Fibroblast of lung (primary cell): ENCODE measurements around the gene CERS2. TPM values are rescaled to one million over a fixed set of nuclear protein-coding genes. Genes with fewer than 3 reads are reported as not detected.

Experiments used
- DNase-seq, 2 donors: peaks; one replicate each; pipeline versions ENCODE4 v3.0.0 to v3.0.0-alpha.2; 2010; ENCODE audit warnings: low read depth in 2 of 2
- H2AFZ ChIP-seq: 2 replicates; pipeline ENCODE4 v1.5.1; 2012; ENCODE audit warnings: low read length, control low read depth, inconsistent platforms
- H3K27ac ChIP-seq: 2 replicates; pipeline ENCODE4 v1.5.1; 2011; ENCODE audit warnings: low read length, control low read depth; ENCODE audit not compliant: insufficient read depth
- H3K27me3 ChIP-seq: 2 replicates; pipeline ENCODE4 v1.5.1; 2011; ENCODE audit warnings: mild to moderate bottlenecking, low read length; ENCODE audit not compliant: control insufficient read depth, insufficient read depth
- H3K36me3 ChIP-seq: 2 replicates; pipeline ENCODE4 v1.5.1; 2011; ENCODE audit warnings: low read length; ENCODE audit not compliant: control insufficient read depth, insufficient read depth
- H3K4me1 ChIP-seq: 2 replicates; pipeline ENCODE4 v1.5.1; 2011; ENCODE audit warnings: low read length; ENCODE audit not compliant: control insufficient read depth, insufficient read depth; ENCODE audit errors: extremely low read depth
- H3K4me2 ChIP-seq: 2 replicates; pipeline ENCODE4 v1.5.1; 2011; ENCODE audit warnings: low read length, control low read depth; ENCODE audit not compliant: insufficient read depth; ENCODE audit errors: extremely low read depth
- H3K4me3 ChIP-seq, 4 experiments: fragments of 200-600 bp in 1 of 4; sonication (generic) in 1 of 4; replicated peaks in 1 of 4; 2 replicates each; pipeline ENCODE4 v1.5.1; 2011 to 2016; ENCODE audit warnings: low read length in 4 of 4, low read depth in 3 of 4, mild to moderate bottlenecking in 3 of 4, control low read depth in 2 of 4, inconsistent platforms in 1 of 4, mixed read lengths in 1 of 4; ENCODE audit not compliant: insufficient read depth in 1 of 4; ENCODE audit errors: control extremely low read depth in 1 of 4
- H3K79me2 ChIP-seq: 2 replicates; pipeline ENCODE4 v1.5.1; 2012; ENCODE audit warnings: mild to moderate bottlenecking, low read length, inconsistent platforms; ENCODE audit not compliant: control insufficient read depth, insufficient read depth
- H3K9ac ChIP-seq: 2 replicates; pipeline ENCODE4 v1.5.1; 2011; ENCODE audit warnings: mild to moderate bottlenecking, low read length, control low read depth; ENCODE audit not compliant: insufficient read depth
- H3K9me3 ChIP-seq: 2 replicates; pipeline ENCODE4 v1.5.1; 2012; ENCODE audit warnings: low read depth, low read length; ENCODE audit not compliant: control insufficient read depth, insufficient read depth
- H4K20me1 ChIP-seq: 2 replicates; pipeline ENCODE4 v1.5.1; 2011; ENCODE audit warnings: low read length; ENCODE audit not compliant: control insufficient read depth, insufficient read depth; ENCODE audit errors: extremely low read depth
- CTCF ChIP-seq, 2 donors: IDR thresholded peaks in 1 of 2; conservative IDR thresholded peaks in 1 of 2; 1 replicate in 1 of 2; 2 replicates in 1 of 2; pipeline ENCODE4 v1.5.1; 2011 to 2012; ENCODE audit warnings: low read length in 2 of 2, control low read depth in 1 of 2, inconsistent platforms in 1 of 2, low read depth in 1 of 2, mild to moderate bottlenecking in 1 of 2
- EZH2 ChIP-seq: IDR thresholded peaks from 2 replicates; pipeline ENCODE4 v1.5.1; 2012; ENCODE audit warnings: low read length, control low read depth, mild to moderate bottlenecking; ENCODE audit errors: missing control alignments
- polyA plus RNA-seq, 2 donors: library from polyadenylated mRNA; depleted of rRNA in 1 of 2; stranded (reverse) in 1 of 2; unstranded in 1 of 2; fragments of >200 nt; gene quantifications; 2 replicates each; pipeline ENCODE4 v1.2.1, GENCODE V29; 2011 to 2012; ENCODE audit warnings: missing spikeins in 1 of 2
- total RNA-seq: library from RNA; depleted of rRNA; stranded (reverse); fragments of >200 nt; gene quantifications from 2 replicates; pipeline ENCODE4 v1.2.1, GENCODE V29; 2014

The CERS2 gene
- total and polyA plus RNA-seq, 2 donors (not counting 1 experiment from before 2014, with no cell fraction given) = 190 to 254 TPM

- TF ChIP-seq EZH2 (no peak), CTCF (conservative IDR thresholded peaks at IDR 0.05 in 1 of 2, IDR thresholded peaks at IDR 0.05 in 1 of 2; ENCODE audit: low read depth in 1 of 2, low read length in 2 of 2) (no peak)
- no peak overlapping the region for H2AFZ ChIP-seq
- H3K4me3 ChIP-seq = no peak overlapping the region
- H3K36me3 ChIP-seq = peaks cover 26% of the 10 kb centered on the region
- no peak overlapping the region for H3K9ac ChIP-seq
- H3K79me2 ChIP-seq = peaks cover 63% of the 10 kb centered on the region
- H4K20me1 ChIP-seq = no peaks in the 10 kb centered on the region
- no peaks in the 10 kb centered on the region for H3K27me3 ChIP-seq
- no peak overlapping the region for H3K4me2 ChIP-seq
- DNase-seq = no peak
- no peaks in the 10 kb centered on the region for H3K9me3 ChIP-seq
- no peak overlapping the region for H3K27ac ChIP-seq
- H3K4me1 ChIP-seq = peaks cover 21% of the 10 kb centered on the region
Observed at GRCh38 chr1:150969626-150970025, 5.0 kb downstream of the CERS2 start.

GRCh38 chr1:150968491-150968890 is 6.1 kb downstream of the CERS2 start:
- H4K20me1 ChIP-seq = no peaks in the 10 kb centered on the region

GRCh38 chr1:150967936-150968335 is 6.7 kb downstream of the CERS2 start:
- DNase-seq = no peak
- Histone ChIP-seq H3K27ac (no peak overlapping the region), H4K20me1 (no peaks in the 10 kb centered on the region), H3K27me3 (no peaks in the 10 kb centered on the region), H3K4me1 (peaks cover 18% of the 10 kb centered on the region), H3K9me3 (no peaks in the 10 kb centered on the region), H3K4me2 (no peak overlapping the region), H3K4me3 (no peak overlapping the region), H3K9ac (no peak overlapping the region), H2AFZ (no peak overlapping the region), H3K36me3 (peaks cover 37% of the 10 kb centered on the region), H3K79me2 (peaks cover 51% of the 10 kb centered on the region)
- no peak for TF ChIP-seq CTCF (conservative IDR thresholded peaks at IDR 0.05 in 1 of 2, IDR thresholded peaks at IDR 0.05 in 1 of 2; ENCODE audit: low read depth in 1 of 2, low read length in 2 of 2)
- TF ChIP-seq EZH2 = no peak

More at GRCh38 chr1:150968491-150968890, 6.1 kb downstream of the CERS2 start:
- Histone ChIP-seq H3K9me3 (no peaks in the 10 kb centered on the region), H3K4me3 (no peak overlapping the region), H3K27me3 (no peaks in the 10 kb centered on the region), H2AFZ (no peak overlapping the region), H3K9ac (no peak overlapping the region), H3K4me2 (no peak overlapping the region), H3K79me2 (peaks cover 56% of the 10 kb centered on the region), H3K27ac (no peak overlapping the region), H3K4me1 (peaks cover 21% of the 10 kb centered on the region), H3K36me3 (peaks cover 35% of the 10 kb centered on the region)
- no peak for DNase-seq
- TF ChIP-seq EZH2 (no peak), CTCF (conservative IDR thresholded peaks at IDR 0.05 in 1 of 2, IDR thresholded peaks at IDR 0.05 in 1 of 2; ENCODE audit: low read depth in 1 of 2, low read length in 2 of 2) (no peak)
